Nephron progenitor cell (in vitro differentiated cells): ENCODE data around the gene PRR33.
A peak's percentile ranks its signal among the peaks of the same experiment; 100 is the strongest.

Source experiments
- DNase-seq: peaks from one replicate; pipeline ENCODE4 v3.0.0; 2021
- H3K27ac Mint-ChIP-seq: 2 replicates; pipeline ENCODE4 v1.8.0; 2021; ENCODE audit warnings: mild to moderate bottlenecking, moderate library complexity, mixed read lengths
- H3K27me3 Mint-ChIP-seq: 2 replicates; pipeline ENCODE4 v1.8.0; 2021; ENCODE audit warnings: mild to moderate bottlenecking, low read depth, mixed read lengths; ENCODE audit not compliant: poor library complexity
- H3K36me3 Mint-ChIP-seq: 2 replicates; pipeline ENCODE4 v1.8.0; 2021; ENCODE audit warnings: low read depth, mixed read lengths
- H3K4me1 Mint-ChIP-seq: 2 replicates; pipeline ENCODE4 v1.8.0; 2021; ENCODE audit warnings: mixed read lengths
- H3K4me3 Mint-ChIP-seq: 2 replicates; pipeline ENCODE4 v1.8.0; 2021; ENCODE audit warnings: mild to moderate bottlenecking, moderate library complexity, mixed read lengths
- H3K9me3 Mint-ChIP-seq: 2 replicates; pipeline ENCODE4 v1.8.0; 2021; ENCODE audit warnings: mild to moderate bottlenecking, moderate library complexity, mixed read lengths
- CTCF ChIP-seq: fragments of 200-600 bp; sonication (generic); IDR thresholded peaks from 2 replicates; pipeline ENCODE4 v1.5.0; 2021; ENCODE audit warnings: antibody characterized with exemption

Gene PRR33

GRCh38 chr11:1924646-1925372 lies 33.1 kb upstream of the PRR33 start:
- no peak for TF ChIP-seq CTCF
- Mint-ChIP-seq H3K27ac (no peak overlapping the region), H3K9me3 (no peaks in the 10 kb centered on the region), H3K4me1 (peaks cover 36% of the 10 kb centered on the region), H3K36me3 (no peaks in the 10 kb centered on the region), H3K4me3 (no peak overlapping the region), H3K27me3 (peaks cover 2% of the 10 kb centered on the region)
- DNase-seq = no peak

GRCh38 chr11:1924181-1924580 lies 32.5 kb upstream of the PRR33 start:
- no peak for DNase-seq
- peaks cover 36% of the 10 kb centered on the region for H3K4me1 Mint-ChIP-seq
- no peak for TF ChIP-seq CTCF
- no peaks in the 10 kb centered on the region for H3K36me3 Mint-ChIP-seq
- H3K27ac Mint-ChIP-seq = no peak overlapping the region
- H3K4me3 Mint-ChIP-seq = no peak overlapping the region
- peaks cover 2% of the 10 kb centered on the region for H3K27me3 Mint-ChIP-seq
- no peaks in the 10 kb centered on the region for H3K9me3 Mint-ChIP-seq

GRCh38 chr11:1923201-1923956 lies 31.7 kb upstream of the PRR33 start:
- H3K27me3 Mint-ChIP-seq = peaks cover 5% of the 10 kb centered on the region
- no peak for DNase-seq
- no peak for TF ChIP-seq CTCF
- H3K36me3 Mint-ChIP-seq = no peaks in the 10 kb centered on the region
- no peaks in the 10 kb centered on the region for H3K9me3 Mint-ChIP-seq
- H3K27ac Mint-ChIP-seq = no peak overlapping the region
- no peak overlapping the region for H3K4me3 Mint-ChIP-seq
- peaks cover 36% of the 10 kb centered on the region for H3K4me1 Mint-ChIP-seq

GRCh38 chr11:1922481-1923081 lies 30.9 kb upstream of the PRR33 start:
- TF ChIP-seq CTCF = no peak
- no peaks in the 10 kb centered on the region for H3K36me3 Mint-ChIP-seq
- DNase-seq = no peak
- peaks cover 36% of the 10 kb centered on the region for H3K4me1 Mint-ChIP-seq
- peak overlapping the region; percentile 39 for H3K27ac Mint-ChIP-seq
- no peaks in the 10 kb centered on the region for H3K9me3 Mint-ChIP-seq
- H3K27me3 Mint-ChIP-seq = peaks cover 7% of the 10 kb centered on the region
- H3K4me3 Mint-ChIP-seq = no peak overlapping the region

GRCh38 chr11:1921574-1922141 lies 30.0 kb upstream of the PRR33 start:
- TF ChIP-seq CTCF = no peak
- peaks cover 7% of the 10 kb centered on the region for H3K27me3 Mint-ChIP-seq
- peaks cover 34% of the 10 kb centered on the region for H3K4me1 Mint-ChIP-seq
- H3K4me3 Mint-ChIP-seq = no peak overlapping the region
- no peak overlapping the region for H3K27ac Mint-ChIP-seq
- H3K36me3 Mint-ChIP-seq = no peaks in the 10 kb centered on the region
- H3K9me3 Mint-ChIP-seq = no peaks in the 10 kb centered on the region
- no peak for DNase-seq
